Activated naive CD8-positive, alpha-beta T cell treated with anti-CD3 and anti-CD28 coated beads, Interleukin-2, amount 50 U/mL, for 16 hours (primary cell): ENCODE results near the gene SIK3.
"Not testable (repeated sequence)": the region's sequence is repeated elsewhere in the genome, so short reads cannot be mapped to it uniquely, and the experiment has no call there.

Experiments
- DNase-seq: peaks from one replicate; pipeline ENCODE4 v3.0.0-alpha.2; 2020; ENCODE audit warnings: low read depth, low spot score

The SIK3 gene

DNA sequence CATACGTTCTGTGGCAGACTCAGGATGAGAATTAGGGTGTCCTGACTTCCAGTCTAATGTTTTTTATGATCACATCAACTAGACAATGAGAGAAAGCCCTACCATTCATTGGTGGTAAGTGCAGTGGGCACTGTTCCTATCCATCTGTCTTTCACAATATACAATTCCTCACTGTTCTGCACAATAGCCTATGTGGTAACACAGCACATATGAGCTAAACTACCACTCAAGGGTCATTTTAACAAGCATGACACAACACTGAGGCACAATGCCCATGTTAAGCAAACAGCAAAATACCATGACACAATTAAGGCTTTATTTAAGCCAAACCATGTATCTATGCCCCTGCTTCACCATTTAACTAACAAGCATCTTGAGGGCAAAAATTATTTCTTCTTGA lies 52.3 kb downstream of the SIK3 start:
- DNase-seq: no peak

DNA sequence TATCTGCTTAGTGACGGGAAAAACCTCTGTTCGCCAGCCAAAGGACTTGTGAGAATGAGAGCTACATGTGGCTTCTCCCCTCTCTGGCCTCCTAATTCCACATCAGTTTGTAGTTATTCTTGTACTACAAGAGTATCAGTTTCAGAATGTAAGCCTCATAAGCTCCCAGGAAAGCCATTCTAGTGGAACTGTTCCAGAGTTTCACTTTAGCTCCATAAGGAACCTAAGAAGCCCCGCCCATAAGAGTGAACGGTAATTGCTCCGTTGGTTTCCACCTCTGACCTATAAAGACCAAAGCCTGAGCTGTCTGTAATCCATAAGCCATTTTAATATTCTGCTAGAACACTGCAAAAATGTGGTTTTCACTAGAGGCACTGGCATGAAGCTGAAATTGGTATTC lies 53.0 kb downstream of the SIK3 start:
- DNase-seq: no peak

DNA sequence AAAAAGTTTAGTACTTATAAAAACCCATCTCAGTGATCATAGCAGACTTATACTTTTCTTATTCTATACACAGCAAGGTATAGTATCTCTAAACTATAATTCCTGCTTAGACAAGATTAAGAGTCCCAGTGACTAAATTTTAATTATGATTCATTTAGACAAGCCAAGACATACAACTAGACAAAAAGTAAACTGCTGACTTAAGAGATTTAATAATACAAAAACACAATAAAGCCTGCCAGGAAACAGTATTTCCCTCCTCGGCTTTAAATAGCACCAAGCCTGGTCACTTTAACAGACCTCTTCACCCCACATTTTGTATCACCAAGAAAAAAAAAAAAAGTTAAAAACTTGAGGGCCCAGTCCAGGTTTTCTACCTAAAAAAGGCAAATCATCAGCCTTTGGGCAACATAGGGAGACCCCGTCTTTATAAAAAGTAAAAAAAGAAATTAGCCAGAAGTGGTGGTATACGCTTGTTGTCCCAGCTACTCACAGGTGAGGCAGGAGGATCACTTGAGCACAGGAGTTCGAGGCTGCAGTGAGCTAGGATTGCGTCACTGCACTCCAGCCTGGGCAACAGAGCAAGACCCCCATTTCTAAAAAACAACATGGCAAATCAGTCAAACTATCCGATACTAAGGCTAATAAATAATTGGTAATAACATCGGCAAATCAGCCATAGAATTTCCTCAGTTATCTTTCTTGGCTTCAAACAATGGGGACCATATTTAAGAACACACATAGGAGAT lies 53.8 kb downstream of the SIK3 start:
- no peak for DNase-seq

DNA sequence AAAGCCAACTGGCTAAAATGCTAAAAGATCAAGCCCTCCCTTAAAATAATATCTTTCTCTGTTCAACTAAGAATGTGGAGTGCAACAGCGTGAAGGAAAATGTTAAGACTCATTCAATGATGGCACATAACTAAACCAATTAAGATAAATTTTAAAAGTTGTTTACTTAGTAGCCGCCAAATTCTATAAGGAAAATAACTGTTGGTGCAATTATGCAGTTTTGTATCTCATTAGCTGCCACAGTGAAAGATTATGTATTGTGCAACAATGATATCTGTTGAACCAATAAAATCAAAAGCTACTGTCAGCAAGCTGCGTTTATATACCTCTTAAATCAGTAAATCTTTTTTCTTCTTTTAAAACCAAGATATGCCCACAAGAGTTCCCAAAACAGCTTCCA lies 55.5 kb downstream of the SIK3 start:
- DNase-seq: no peak

DNA sequence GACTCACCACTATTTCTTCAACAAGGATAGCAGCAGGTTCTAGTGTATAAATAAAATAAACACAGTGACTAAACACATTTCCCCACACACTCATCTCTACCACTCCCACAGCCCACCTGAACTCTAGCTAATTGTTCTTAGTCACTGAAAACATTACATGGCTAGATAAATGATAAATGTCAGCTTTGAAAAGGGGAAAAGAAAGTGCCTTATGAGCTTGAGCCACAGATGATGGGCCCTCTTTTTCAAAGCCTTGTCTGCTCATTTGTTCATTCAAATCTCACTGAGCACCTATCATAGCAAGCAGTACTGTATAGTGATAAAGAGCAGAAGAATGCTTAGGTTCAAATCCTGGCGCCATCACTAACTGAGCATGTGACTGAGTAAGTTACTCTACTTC lies 58.3 kb downstream of the SIK3 start:
- DNase-seq: no peak

DNA sequence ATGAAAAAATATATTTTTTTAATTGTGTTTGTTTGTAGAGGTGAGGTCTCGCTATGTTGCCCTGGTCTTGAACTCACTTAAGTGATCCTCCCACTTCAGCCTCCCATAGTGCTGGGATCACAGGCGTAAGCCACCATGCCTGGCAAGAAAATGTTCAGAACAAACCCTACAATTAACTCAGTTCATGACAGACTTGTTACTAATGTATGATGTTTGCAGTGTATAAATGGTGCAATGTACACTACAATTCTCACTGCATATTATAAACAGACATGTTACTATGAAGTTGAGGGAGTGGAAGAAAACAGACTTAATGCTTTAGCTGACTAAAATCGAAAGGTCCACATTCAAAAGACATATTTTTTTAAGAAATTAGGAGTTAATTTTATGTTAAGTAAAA lies 59.0 kb downstream of the SIK3 start:
- DNase-seq: no peak

DNA sequence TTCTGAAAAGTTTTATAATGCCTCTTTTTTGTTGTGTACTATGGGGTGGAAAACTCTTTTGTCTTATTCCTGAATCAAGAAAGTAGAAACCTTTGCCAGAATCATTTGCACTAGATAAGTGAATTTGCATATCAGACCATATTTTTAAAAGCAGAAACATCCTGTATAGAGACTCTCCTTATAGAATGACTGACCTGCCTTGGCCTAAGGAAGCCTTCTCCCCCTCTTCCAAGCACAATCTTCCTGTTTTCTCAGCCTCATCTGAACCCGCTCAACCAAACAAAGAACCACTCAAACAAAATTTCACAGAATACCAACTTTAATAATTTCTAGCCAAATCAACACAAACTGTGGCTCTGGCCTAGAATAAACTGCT lies 60.3 kb downstream of the SIK3 start:
- DNase-seq: no peak

DNA sequence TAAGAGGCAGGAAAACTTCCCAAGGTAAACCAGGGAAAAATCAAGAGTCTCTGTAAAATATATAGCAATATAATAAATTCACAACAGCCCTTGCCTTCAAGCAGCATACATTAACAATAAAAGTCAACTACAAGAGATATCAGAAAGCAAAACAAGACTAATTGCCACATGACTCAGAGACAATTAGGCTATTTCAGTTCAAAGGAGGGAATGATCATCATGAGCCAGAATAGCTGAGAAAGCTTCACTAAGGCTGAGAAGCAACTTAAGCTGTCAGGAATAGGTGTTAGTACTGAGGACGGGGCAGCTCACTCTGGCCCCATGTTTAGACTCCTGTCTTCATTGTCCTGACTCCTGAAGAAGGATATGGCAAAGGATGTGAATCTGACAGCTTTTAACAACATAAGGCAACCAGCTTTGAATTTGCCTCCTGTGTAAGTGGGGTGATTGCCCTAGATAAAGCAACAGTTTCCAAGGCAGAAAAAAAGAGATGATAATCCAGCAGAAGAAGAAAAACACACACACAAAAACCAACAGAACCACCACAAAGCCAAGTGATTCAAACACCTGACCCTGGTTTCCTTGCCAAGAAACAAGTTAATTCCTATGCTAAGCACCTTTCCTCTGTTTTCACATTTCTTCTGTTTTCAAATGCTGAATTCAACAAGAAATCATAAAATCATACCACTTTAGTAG lies 60.8 kb downstream of the SIK3 start:
- DNase-seq: no peak

DNA sequence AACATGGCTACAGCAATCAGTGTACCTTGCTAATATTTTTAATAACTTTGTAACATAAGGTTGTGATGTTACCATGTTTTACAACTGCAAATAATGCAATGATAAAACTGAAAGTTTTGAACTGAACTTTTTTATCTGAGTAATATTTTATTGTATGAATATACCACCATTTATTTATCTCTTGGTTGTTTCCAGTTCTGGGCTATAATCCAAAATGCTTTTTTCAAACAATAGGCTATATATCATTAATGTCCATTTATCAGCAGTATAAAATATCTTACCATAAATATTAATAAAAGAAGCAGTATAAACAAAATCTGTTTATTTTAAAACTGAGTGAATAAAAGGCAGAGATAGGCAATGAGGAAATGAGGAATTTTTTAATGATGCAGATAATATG lies 63.3 kb downstream of the SIK3 start:
- no peak for DNase-seq

DNA sequence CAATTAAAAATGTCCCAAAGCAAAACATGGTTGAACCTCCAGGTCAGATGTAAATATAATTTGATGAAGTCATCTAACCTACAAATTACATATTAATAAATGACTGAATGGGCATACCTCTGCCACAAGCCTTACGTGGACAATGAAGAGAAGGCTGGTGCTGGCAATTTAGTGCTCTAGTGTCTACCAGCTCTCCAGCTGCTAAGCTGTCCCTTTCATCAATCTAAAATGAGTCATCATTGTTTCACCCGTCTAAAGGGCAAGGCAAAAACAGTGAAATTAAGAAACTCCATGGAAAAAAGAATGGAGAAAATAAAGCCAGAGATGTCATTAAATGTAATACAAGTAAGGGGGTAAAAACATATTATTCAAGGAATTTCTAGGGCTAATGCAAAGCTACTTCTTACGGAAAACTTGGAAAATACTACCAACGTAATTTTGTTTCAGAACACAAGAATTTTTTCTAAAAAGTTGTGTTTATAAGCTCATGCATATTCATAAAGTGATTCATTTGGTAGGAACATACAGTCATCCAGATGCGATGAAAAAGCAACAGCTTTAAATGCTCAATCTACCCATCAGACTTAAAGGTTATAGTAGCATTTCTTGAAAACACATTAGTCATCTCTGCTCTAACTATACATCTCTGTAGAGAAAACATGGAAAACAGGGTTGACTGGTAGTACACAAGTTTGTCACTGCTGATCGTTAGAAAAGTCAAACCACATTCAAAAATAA lies 71.5 kb downstream of the SIK3 start:
- DNase-seq: no peak

DNA sequence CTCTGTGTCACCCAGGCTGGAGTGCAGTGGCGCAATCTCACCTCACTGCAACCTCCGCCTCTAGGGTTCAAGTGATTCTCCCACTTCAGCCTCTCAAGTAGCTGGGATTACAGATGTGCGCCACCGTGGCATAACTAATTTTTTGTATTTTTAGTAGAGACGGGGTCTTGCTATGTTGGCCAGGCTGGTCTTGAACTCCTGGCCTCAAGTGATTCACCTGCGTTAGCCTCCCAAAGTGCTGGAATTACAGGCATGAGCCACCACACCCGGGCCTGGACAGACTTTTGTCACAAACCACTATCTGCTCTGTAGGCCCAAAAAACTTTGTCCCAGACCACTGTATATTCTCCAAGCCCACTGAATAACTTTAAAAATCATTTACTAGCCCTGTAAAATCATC lies 74.5 kb downstream of the SIK3 start:
- DNase-seq: not testable (repeated sequence)

DNA sequence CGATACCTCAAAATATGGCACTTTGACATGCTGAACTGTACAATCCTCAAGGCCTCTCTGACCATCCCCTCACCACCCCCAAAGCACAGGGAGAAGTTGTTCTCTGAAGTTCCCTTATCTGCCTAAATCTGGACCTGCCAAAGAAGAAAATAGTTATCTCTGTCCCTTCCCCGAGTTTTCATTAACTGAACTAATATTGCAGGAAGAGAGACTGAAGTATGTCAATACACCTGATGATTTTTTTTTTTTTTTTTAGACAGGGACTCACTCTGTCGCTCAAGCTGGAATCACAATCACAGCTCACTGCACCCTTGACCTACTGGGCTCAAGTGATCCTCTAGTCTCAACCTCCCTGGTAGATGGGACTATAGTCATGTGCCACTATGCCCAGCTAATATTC lies 75.0 kb downstream of the SIK3 start:
- DNase-seq: no peak

DNA sequence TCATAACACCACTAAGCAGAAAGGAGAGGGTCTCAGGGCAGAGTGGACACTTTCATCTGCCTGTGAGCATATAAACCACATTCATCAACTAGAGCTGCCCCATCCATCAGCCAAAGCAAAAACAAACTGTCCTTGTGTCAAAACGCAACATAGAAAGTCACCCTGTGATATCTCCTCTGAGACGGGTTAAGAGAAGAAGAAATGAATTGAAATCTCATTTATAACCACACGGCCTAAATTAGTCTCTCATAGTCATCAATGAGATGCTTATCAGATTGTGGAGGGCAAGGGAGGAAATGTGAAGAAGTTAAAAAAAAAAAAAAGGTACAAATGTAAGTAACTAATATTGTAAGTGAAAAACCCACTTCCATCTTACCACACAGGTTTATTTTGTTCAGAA lies 75.7 kb downstream of the SIK3 start:
- no peak for DNase-seq

DNA sequence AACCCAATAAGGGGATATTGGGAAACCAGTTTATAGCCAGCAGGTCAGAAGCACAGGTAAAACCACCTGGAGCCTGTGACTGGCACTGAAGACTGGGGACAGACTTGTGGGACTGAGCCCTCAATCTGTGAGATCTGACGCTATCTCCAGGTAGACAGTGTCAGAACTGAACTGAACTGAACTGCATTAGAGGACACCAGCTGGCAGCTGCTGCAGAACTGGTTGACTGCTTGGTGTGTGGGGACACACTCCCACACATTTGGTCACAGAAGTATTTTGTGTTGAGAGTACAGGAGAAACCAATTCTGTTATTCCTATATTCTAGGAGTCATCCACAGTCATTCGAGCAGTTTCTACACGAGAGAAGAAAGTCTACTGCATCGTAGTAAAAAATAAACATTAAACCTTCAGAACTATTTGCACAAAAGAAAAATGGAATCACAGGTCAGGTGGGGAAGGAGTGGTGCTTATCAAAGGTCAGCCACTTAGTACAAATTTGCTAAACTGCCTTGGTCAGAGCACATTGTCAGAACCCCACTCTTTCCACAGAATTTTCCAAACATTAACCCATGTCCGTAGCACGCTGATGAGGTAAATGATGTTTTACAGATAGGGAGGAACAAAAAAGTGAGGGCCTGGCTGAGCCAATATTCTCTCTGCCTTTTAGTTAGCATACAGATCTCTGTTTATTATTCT lies 77.2 kb downstream of the SIK3 start:
- no peak for DNase-seq

DNA sequence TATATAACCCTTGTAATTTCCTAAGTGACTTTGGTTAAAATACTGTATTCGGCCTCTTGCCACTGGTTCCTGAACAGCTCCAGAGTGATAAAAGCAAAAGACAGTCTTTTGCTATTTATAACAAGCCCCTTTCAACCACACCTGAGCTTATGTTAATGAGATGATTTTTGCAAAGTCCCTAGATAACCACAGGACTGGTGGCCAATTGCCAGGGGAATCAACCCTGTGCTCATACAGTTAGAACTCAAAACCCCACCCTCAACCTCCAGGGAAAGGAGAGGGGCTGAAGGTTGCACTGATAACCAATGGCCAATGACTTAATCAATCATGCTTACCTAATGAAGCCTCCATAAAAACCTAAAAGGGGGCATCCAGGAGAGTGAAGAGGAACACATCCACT lies 77.9 kb downstream of the SIK3 start:
- DNase-seq: no peak

DNA sequence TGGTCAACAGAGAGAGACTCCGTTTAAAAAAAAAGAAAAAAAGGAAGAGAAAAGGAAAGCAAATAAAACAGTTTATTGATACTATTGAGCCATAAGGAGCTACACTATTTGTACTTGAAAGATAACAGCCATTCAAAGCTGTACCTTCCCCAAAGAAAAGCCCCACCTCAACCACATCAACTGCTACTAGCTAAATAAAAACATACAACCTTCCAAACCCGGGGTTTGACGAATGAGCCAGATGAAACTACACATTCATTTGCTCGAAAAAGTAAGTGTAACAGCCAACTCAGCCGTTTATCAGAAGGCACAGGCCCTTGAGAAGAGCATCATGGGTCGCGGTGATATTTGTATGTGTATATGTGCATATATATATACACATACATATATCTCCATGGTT lies 78.4 kb downstream of the SIK3 start:
- DNase-seq: no peak

DNA sequence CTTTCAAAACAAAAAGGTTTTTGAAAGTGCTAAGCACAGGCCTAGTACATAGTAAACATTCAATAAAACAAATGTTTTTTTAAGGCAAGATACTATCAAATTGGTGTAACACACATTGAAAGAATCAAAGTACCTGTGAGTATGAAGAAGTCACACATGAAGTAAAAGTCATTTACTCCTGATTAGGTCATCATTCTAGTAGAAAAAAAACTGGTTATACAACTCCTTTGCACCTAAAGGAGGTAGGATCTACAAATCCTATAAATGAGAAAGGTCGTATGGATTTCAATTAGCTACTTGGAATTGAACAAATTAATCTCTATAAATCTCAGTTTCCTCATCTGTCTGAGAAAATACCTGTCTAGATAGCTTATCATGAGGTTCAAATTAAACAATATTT lies 80.8 kb downstream of the SIK3 start:
- no peak for DNase-seq

DNA sequence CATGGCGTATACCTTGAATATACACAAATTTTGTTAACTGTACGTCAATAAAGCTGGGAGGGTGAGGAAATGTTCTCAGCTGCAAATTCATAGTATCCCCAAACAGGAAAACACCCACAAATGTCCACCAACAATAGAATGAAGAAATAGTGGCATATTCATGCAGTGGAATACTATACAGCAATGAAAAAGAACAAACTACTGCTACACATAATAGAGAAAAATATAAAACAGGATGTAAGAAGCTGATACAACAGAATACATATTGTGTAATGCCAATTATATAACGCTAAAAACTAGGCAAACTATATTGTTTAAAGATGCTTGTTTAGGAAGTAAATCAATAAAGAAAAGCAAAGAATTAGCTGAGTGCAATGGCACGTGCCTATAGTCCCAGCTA lies 81.5 kb downstream of the SIK3 start:
- DNase-seq: no peak

DNA sequence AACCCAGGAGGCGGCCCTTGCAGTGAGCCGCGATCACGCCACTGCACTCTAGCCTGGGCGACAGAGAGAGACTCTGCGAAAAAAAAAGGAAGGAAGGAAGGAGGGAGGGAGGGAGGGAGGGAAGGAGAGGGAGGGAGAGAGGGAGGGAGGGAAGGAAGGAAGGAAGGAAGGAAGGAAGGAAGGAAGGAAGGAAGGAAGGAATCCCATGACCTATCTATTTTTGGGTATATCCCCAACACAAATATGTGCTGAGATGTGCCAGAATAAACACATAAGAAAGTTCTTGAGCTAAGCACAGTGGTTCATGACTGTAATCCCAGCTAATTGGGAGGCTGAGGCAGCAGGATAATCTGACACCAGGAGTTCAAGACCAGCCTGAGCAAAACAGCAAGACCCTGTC lies 82.0 kb downstream of the SIK3 start:
- DNase-seq: no peak

DNA sequence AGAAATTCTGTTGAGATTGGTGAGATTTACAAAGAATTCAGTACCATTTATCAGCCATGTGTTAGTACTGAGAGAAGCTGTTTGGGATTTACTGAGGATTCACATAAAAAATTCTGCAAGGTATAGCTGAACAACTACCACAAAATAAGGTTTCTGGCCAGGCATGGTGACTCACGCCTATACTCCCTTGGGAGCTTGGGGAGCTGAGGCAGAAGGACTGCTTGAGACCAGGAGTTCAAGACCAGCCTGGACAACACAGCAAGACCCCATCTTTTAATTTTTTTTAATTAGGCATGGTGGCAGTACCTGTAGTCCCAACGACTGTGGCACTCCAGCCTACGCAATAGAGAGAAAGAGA lies 86.7 kb downstream of the SIK3 start:
- DNase-seq: no peak

DNA sequence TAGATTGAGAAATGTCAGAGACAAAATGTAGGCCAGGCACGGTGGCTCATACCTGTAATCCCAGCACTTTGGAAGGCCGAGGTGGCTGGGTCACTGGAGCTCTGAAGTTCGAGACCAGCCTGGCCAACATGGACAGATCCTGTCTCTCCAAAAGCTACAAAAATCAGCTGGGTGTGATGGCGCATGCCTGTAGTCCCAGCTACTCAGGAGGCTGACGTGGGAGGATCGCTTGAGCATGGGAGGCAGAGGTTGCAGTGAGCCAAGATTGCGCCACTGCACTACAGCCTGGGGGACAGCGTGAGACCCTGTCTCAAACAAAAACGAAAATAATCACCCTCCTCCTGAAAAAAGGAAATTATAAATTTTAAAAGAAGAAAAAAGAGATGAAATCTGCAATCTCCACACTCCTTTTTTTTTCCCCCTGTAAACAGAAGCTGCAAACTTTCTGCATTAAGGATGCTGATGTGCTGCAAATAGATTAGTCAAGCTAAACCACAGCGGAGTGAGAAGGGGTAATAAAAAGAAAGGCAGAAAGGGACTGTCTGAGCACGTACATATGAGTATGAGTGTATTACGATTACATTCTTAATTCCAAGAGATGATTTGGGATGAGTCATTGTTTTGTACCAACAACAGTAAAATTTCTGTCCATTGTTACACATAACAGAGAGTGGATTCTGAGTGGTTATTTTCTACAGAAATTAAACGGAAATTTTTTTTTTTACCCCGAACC lies 87.3 kb downstream of the SIK3 start:
- no peak for DNase-seq
